Epithelial cell of proximal tubule (primary cell): ENCODE results near the gene DNM1. TPM values are rescaled to one million over a fixed set of nuclear protein-coding genes. Genes with fewer than 3 reads are reported as not detected.
A peak's percentile ranks its signal among the peaks of the same experiment; 100 is the strongest.

Experiments used
- DNase-seq: peaks from one replicate; pipeline ENCODE4 v3.0.0-alpha.2; 2011; ENCODE audit warnings: low read depth
- H3K4me3 ChIP-seq: 2 replicates; pipeline ENCODE4 v1.5.1; 2011; ENCODE audit warnings: low read depth, mild to moderate bottlenecking, low read length
- CTCF ChIP-seq: conservative IDR thresholded peaks from 2 replicates; pipeline ENCODE4 v1.5.1; 2012; ENCODE audit warnings: low read depth, mild to moderate bottlenecking, low read length
- total RNA-seq: library from RNA; depleted of rRNA; stranded (reverse); fragments of >200 nt; gene quantifications from 2 replicates; pipeline ENCODE4 v1.2.3, GENCODE V29; 2015

DNM1 gene
- total RNA-seq, 1 donor from 2014 or later: 16.7 TPM

GRCh38 chr9:128253991-128254346 lies 50.8 kb downstream of the DNM1 start:
- TF ChIP-seq CTCF: no peak
- no peak for DNase-seq
- H3K4me3 ChIP-seq: no peak overlapping the region

GRCh38 chr9:128254362-128254761 lies 51.2 kb downstream of the DNM1 start:
- no peak for TF ChIP-seq CTCF
- DNase-seq: no peak
- H3K4me3 ChIP-seq: no peak overlapping the region

GRCh38 chr9:128254855-128255759 lies 51.9 kb downstream of the DNM1 start:
- H3K4me3 ChIP-seq: no peak overlapping the region
- DNase-seq: no peak
- TF ChIP-seq CTCF: peak; percentile 95

GRCh38 chr9:128257086-128257825 lies 54.1 kb downstream of the DNM1 start:
- DNase-seq: no peak
- H3K4me3 ChIP-seq: no peak overlapping the region
- TF ChIP-seq CTCF: no peak

- TF ChIP-seq CTCF: no peak
- DNase-seq: no peak
- H3K4me3 ChIP-seq: no peak overlapping the region
Observed at GRCh38 chr9:128257907-128258306, 54.7 kb downstream of the DNM1 start.

GRCh38 chr9:128258326-128258725 lies 55.1 kb downstream of the DNM1 start:
- DNase-seq: no peak
- no peak overlapping the region for H3K4me3 ChIP-seq
- TF ChIP-seq CTCF: no peak

- DNase-seq: no peak
- H3K4me3 ChIP-seq: no peak overlapping the region
- peak; percentile 20 for TF ChIP-seq CTCF
Observed at GRCh38 chr9:128259156-128259555, 56.0 kb downstream of the DNM1 start.
